T follicular helper cell (primary cell): ENCODE measurements around the gene ST6GALNAC3.

Source experiments
- DNase-seq: peaks from one replicate; pipeline ENCODE4 v3.0.0-alpha.2; 2020; ENCODE audit warnings: low read depth

Gene ST6GALNAC3

GRCh38 chr1:76507376-76507775 is 432.8 kb downstream of the ST6GALNAC3 start:
- DNase-seq, result no peak

GRCh38 chr1:76508871-76509270 is 434.3 kb downstream of the ST6GALNAC3 start:
- no peak for DNase-seq

- no peak for DNase-seq
These were observed 436.4 kb downstream of the ST6GALNAC3 start for GRCh38 chr1:76510672-76511557.

- DNase-seq, result no peak
These were observed 437.1 kb downstream of the ST6GALNAC3 start for GRCh38 chr1:76511558-76512179.

- DNase-seq, result no peak
These were observed 456.4 kb downstream of the ST6GALNAC3 start for GRCh38 chr1:76530953-76531352.

GRCh38 chr1:76541618-76542017 is 467.1 kb downstream of the ST6GALNAC3 start:
- no peak for DNase-seq

GRCh38 chr1:76542359-76542758 is 467.8 kb downstream of the ST6GALNAC3 start:
- no peak for DNase-seq

- DNase-seq, result no peak
These were observed 468.9 kb downstream of the ST6GALNAC3 start for GRCh38 chr1:76543495-76543894.

- no peak for DNase-seq
These were observed 471.9 kb downstream of the ST6GALNAC3 start for GRCh38 chr1:76546354-76546933.

- DNase-seq, result no peak
These were observed 473.4 kb downstream of the ST6GALNAC3 start for GRCh38 chr1:76547916-76548315.

GRCh38 chr1:76548513-76549100 is 474.1 kb downstream of the ST6GALNAC3 start:
- no peak for DNase-seq

- no peak for DNase-seq
These were observed 479.7 kb downstream of the ST6GALNAC3 start for GRCh38 chr1:76554283-76554682.

- no peak for DNase-seq
These were observed 487.7 kb downstream of the ST6GALNAC3 start for GRCh38 chr1:76562292-76562691.

GRCh38 chr1:76568573-76569238 is 494.2 kb downstream of the ST6GALNAC3 start:
- no peak for DNase-seq

GRCh38 chr1:76571248-76571647 is 496.7 kb downstream of the ST6GALNAC3 start:
- no peak for DNase-seq

- DNase-seq, result no peak
These were observed 497.7 kb downstream of the ST6GALNAC3 start for GRCh38 chr1:76572229-76572628.

- DNase-seq, result no peak
These were observed 502.5 kb downstream of the ST6GALNAC3 start for GRCh38 chr1:76576876-76577524.

- DNase-seq, result no peak
These were observed 503.1 kb downstream of the ST6GALNAC3 start for GRCh38 chr1:76577525-76578185.

GRCh38 chr1:76580206-76580605 is 505.7 kb downstream of the ST6GALNAC3 start:
- no peak for DNase-seq

GRCh38 chr1:76581712-76582111 is 507.2 kb downstream of the ST6GALNAC3 start:
- DNase-seq, result no peak
